Memory B cell (primary cell): ENCODE results near the gene TRIM16.
"Not testable (repeated sequence)": the region's sequence is repeated elsewhere in the genome, so short reads cannot be mapped to it uniquely, and the experiment has no call there.

Experiments used
- ATAC-seq: fragments of 150-1000 bp; cut with Tn5 transposase; 2 replicates; pipeline ENCODE4 v1.10.0; 2021; ENCODE audit warnings: low read depth, mild to moderate bottlenecking, moderate library complexity
- DNase-seq, 2 donors: peaks; one replicate each; pipeline ENCODE4 v3.0.0; 2022; ENCODE audit warnings: low spot score in 2 of 2
- H3K27ac Mint-ChIP-seq: one replicate; pipeline ENCODE4 v1.8.0; 2022; ENCODE audit warnings: mild to moderate bottlenecking, moderate library complexity, mixed read lengths
- H3K27me3 Mint-ChIP-seq: one replicate; pipeline ENCODE4 v1.8.0; 2022; ENCODE audit warnings: mixed read lengths
- H3K36me3 Mint-ChIP-seq: one replicate; pipeline ENCODE4 v1.8.0; 2022; ENCODE audit warnings: mild to moderate bottlenecking, mixed read lengths
- H3K4me1 Mint-ChIP-seq: one replicate; pipeline ENCODE4 v1.8.0; 2022; ENCODE audit warnings: mixed read lengths
- H3K4me3 Mint-ChIP-seq: one replicate; pipeline ENCODE4 v1.8.0; 2022; ENCODE audit warnings: mild to moderate bottlenecking, moderate library complexity, mixed read lengths
- H3K9me3 Mint-ChIP-seq: one replicate; pipeline ENCODE4 v1.8.0; 2022; ENCODE audit warnings: mixed read lengths

TRIM16 gene

GRCh38 chr17:15616828-15617227, 67.3 kb downstream of the TRIM16 start:
- not testable (repeated sequence) for DNase-seq, H3K36me3 Mint-ChIP-seq, H3K9me3 Mint-ChIP-seq, ATAC-seq, H3K27me3 Mint-ChIP-seq, H3K4me1 Mint-ChIP-seq, H3K27ac Mint-ChIP-seq, H3K4me3 Mint-ChIP-seq

GRCh38 chr17:15615850-15616249, 68.3 kb downstream of the TRIM16 start:
- not testable (repeated sequence) for H3K9me3 Mint-ChIP-seq, H3K27me3 Mint-ChIP-seq, DNase-seq, H3K4me1 Mint-ChIP-seq, H3K27ac Mint-ChIP-seq, ATAC-seq, H3K36me3 Mint-ChIP-seq, H3K4me3 Mint-ChIP-seq

GRCh38 chr17:15613111-15613510, 71.0 kb downstream of the TRIM16 start:
- not testable (repeated sequence) for H3K4me1 Mint-ChIP-seq, H3K36me3 Mint-ChIP-seq

GRCh38 chr17:15592960-15593359, 91.2 kb downstream of the TRIM16 start:
- H3K27ac Mint-ChIP-seq, H3K9me3 Mint-ChIP-seq, ATAC-seq, H3K4me3 Mint-ChIP-seq, H3K36me3 Mint-ChIP-seq, DNase-seq: not testable (repeated sequence)
- Mint-ChIP-seq H3K27me3 (peaks cover 18% of the 10 kb centered on the region), H3K4me1 (peaks cover 12% of the 10 kb centered on the region)

More at GRCh38 chr17:15613111-15613510, 71.0 kb downstream of the TRIM16 start:
- H3K27me3 Mint-ChIP-seq, H3K4me3 Mint-ChIP-seq, H3K9me3 Mint-ChIP-seq, ATAC-seq, H3K27ac Mint-ChIP-seq, DNase-seq: not testable (repeated sequence)

GRCh38 chr17:15591986-15592385, 92.1 kb downstream of the TRIM16 start:
- H3K27me3 Mint-ChIP-seq = peaks cover 20% of the 10 kb centered on the region
- not testable (repeated sequence) for DNase-seq

GRCh38 chr17:15590844-15591243, 93.3 kb downstream of the TRIM16 start:
- H3K36me3 Mint-ChIP-seq, DNase-seq, H3K27ac Mint-ChIP-seq, H3K4me3 Mint-ChIP-seq, H3K9me3 Mint-ChIP-seq, ATAC-seq: not testable (repeated sequence)
- H3K4me1 Mint-ChIP-seq = peaks cover 12% of the 10 kb centered on the region
- peaks cover 25% of the 10 kb centered on the region for H3K27me3 Mint-ChIP-seq

More at GRCh38 chr17:15591986-15592385, 92.1 kb downstream of the TRIM16 start:
- H3K4me1 Mint-ChIP-seq = peaks cover 12% of the 10 kb centered on the region
- H3K36me3 Mint-ChIP-seq, H3K27ac Mint-ChIP-seq, ATAC-seq, H3K4me3 Mint-ChIP-seq, H3K9me3 Mint-ChIP-seq: not testable (repeated sequence)

- not testable (repeated sequence) for H3K36me3 Mint-ChIP-seq, H3K27ac Mint-ChIP-seq, H3K9me3 Mint-ChIP-seq, DNase-seq, H3K4me3 Mint-ChIP-seq
- Mint-ChIP-seq H3K4me1 (peaks cover 12% of the 10 kb centered on the region), H3K27me3 (peaks cover 25% of the 10 kb centered on the region)
- ATAC-seq = peak; percentile 66
These were observed 94.3 kb downstream of the TRIM16 start for GRCh38 chr17:15589544-15590536.

GRCh38 chr17:15588017-15588416, 96.1 kb downstream of the TRIM16 start:
- peaks cover 10% of the 10 kb centered on the region for H3K4me1 Mint-ChIP-seq
- not testable (repeated sequence) for H3K4me3 Mint-ChIP-seq, DNase-seq, H3K9me3 Mint-ChIP-seq, H3K36me3 Mint-ChIP-seq, H3K27ac Mint-ChIP-seq
- H3K27me3 Mint-ChIP-seq = peaks cover 22% of the 10 kb centered on the region
- ATAC-seq = peak; percentile 34

GRCh38 chr17:15583313-15583712, 100.8 kb downstream of the TRIM16 start:
- not testable (repeated sequence) for H3K36me3 Mint-ChIP-seq, H3K27ac Mint-ChIP-seq, H3K4me1 Mint-ChIP-seq, DNase-seq, H3K9me3 Mint-ChIP-seq, H3K4me3 Mint-ChIP-seq, ATAC-seq
- H3K27me3 Mint-ChIP-seq = peaks cover 17% of the 10 kb centered on the region

- ATAC-seq, H3K9me3 Mint-ChIP-seq, H3K27me3 Mint-ChIP-seq, H3K36me3 Mint-ChIP-seq, DNase-seq, H3K4me1 Mint-ChIP-seq, H3K4me3 Mint-ChIP-seq, H3K27ac Mint-ChIP-seq: not testable (repeated sequence)
These were observed 102.6 kb downstream of the TRIM16 start for GRCh38 chr17:15581462-15581861.
